Stimulated activated CD4-positive, alpha-beta T cell treated with anti-CD3 and anti-CD28 coated beads, Interleukin-2, amount 100 ng/mL, for 48 hours (primary cell): ENCODE measurements around the gene MAML3.

ENCODE experiments used
- DNase-seq, 2 donors: peaks; one replicate each; pipeline ENCODE4 v3.0.0-alpha.2; 2020

MAML3 gene

DNA sequence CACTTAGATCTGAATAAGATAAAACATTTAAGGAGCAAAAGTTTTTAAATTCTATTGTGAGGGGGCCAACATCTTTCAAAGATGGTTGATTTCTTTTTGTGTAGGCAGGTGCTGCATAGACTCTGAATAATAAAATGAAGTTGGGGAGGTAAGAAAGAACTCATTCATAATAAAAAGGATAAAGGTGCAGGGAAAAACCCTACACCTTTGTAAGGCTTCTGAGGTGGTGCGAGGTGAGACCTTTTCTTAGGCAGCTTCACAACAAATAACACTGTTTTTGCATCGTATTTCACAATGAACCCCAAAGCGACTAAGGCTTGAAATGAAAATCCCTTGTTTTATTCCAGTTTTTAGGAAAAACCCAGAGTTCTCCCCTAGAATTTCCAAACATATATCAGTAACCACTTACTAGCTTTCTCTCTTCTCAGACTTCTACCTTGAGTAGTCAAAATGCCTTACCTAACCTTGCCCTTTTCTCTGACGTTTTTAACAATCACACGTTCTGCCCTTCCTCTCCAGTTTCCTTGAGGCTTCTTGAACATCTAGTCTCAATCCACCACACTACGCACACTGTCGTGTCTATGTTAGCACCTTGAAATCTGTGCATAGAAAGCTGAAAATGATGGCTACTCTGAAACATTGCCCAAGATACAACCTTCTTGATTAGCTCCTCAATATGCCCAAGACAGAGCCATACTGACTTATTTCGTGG lies 30.2 kb downstream of the MAML3 start:
- DNase-seq, result no peak

DNA sequence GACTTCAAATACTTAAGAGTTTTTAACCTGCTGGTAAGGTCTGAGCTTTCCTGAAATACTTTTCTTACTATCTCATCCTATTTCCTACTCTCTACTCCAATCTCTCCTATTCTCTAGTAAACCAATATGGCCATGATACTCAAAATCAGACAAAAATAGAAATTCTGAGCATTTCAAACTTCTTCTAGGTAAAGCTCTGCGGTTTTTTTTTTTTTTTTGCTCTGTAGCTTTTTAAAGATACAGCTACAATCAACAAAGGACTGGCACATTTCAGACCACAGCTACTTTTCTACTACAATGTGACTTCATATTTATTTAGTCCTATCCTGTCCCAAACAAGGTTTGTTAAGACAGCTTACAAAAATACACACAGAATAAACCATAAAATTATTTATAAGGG lies 31.1 kb downstream of the MAML3 start:
- DNase-seq, result no peak

DNA sequence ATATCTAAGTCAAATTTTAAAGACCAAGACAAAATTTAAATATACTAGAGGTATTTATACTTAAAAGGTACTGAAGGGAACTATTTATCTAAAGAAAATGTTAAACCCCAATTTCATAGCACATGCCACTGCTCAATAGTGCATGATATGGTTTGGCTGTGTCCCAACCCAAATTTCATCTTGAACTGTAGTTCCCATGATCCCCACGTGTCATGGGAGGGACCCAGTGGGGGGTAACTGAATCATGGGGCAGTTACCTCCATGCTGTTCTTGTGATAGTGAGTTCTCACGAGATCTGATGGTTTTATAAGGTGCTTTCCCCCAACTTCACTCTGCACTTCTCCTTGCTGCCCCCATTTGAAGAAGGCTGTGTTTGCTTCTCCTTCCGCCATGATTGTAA lies 32.3 kb downstream of the MAML3 start:
- DNase-seq, result no peak

DNA sequence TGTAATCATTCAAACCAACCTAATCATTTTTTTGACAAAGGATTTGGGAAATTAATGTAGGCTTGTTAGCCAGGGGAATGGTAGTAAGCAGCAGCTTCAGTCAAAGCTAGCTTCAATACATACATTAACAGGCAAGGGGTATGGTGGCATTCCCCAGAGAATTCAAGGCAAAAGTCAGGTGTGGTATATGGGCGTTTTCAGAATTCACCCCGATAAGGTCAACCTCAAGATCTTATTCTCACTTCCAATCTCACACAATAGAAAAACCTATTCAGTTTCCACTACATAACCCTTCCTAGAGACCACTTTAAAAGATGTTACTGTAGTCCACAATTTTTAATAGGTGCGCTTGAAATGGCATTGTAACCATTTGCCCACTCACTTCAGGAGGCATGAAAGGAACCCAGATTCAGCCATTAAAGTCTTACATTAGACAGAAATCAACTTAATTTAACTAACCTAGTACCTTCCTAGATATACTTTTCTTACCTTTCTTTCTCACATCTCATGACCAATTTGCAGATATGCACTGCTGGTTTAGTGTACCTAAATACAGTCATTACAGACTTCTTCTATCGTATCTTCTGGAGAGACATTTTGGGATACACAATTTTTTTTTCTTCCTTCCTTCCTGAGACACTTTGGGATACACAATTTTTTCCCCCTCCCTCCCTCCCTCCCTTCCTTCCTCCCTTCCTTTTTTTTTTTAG lies 34.9 kb downstream of the MAML3 start:
- DNase-seq, result no peak

DNA sequence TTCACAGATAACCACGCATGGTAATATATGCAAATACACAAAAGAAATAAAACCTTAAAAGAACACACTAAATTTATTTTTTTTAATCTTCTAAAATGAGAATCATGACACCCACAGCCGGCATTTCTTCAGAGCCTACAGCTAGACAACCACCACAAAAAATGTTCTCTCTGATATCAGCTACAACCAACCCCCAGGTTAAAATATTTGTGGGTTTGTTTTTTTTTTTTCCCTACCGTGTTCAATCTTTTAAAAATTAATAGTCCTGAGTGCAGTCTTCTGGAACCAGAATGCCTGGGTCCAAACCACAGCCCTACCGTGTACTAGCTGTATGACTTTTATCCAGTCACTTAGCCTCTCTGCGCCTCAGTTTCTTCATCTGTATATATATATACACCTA lies 36.0 kb downstream of the MAML3 start:
- DNase-seq, result no peak

DNA sequence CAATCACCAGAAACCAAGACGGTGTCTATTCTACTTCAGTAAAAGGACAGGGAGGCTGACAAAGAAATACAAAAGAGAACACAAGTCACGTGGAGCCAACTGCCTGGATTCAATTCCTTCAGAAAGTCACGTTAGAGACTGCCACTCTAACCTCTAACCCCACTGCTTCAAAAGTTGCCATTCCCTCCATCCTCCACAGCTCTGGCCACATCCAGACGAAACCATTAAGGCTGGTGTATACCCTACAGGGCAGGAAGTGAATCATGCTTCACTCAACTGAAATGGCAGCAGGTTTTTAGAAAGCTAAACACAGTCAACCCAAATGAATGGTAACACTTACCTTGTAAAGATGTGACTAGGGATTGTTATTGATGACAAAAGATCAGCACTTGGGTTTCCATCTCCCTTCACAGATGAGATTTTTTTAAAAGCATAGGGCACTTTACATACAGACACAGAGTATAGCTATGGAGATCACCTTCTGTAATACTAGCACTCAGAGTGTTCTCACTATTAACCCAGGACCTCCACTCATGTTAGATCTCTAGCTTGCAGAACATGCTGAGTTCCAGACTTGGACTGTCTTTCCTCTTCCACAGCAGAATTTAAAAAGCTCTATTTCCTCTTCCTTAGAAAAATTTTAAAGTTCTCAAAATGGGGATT lies 37.4 kb downstream of the MAML3 start:
- DNase-seq, result no peak

DNA sequence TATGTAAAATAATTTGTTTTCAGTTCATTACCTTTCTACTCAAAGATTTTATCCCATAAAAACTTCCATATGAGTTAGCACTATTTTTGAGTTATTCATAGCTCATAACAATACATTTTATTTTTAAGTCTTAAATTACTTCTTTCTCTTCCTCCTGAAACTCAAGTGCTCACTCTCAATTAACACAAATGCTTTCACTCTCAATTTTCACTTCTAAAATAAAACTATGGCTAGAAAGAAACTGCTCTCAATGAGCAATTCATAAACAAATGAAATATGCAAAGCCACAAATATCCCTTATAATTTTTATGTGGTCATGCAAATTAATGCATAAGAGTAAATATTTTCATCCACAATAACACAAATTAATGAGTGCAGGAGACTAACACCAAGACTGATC lies 38.8 kb downstream of the MAML3 start:
- no peak for DNase-seq

DNA sequence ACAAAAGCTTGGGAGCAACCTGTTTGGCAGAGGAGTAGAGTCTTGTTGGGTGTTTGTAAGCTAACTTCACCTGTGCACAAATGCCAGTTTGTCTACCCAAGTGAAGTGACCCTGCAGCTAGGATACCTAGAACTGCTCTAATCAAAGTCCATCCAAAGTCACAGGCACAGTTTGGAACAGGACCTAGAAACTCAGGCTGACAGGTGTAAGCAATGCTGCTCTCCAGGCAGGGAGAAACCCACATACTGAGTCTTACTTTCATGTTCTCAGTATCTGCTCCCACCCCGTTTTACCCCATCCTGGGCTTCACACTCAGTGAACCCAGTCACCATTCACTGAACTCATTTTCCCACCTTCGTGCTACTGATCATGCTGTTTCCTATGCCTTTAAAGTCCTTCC lies 40.3 kb downstream of the MAML3 start:
- DNase-seq, result no peak

DNA sequence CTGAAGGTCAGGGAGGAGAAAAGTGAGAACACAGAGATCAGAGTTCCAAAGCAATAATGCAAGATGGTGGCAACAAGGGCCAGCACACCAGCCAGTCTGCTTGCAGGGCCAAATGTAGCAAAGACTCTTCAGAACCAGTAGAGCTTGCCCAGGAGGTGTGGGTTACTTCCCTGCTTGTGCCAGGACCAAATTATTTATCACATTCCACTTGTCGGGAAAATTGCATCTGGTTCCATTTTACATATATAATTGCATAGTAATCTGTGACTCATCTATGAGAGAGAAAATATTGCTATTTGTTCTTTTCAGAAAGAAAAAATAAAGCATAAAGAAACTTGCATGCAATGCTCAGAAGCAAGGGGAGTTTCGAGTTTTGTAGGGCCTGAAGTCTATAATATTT lies 41.4 kb downstream of the MAML3 start:
- no peak for DNase-seq

DNA sequence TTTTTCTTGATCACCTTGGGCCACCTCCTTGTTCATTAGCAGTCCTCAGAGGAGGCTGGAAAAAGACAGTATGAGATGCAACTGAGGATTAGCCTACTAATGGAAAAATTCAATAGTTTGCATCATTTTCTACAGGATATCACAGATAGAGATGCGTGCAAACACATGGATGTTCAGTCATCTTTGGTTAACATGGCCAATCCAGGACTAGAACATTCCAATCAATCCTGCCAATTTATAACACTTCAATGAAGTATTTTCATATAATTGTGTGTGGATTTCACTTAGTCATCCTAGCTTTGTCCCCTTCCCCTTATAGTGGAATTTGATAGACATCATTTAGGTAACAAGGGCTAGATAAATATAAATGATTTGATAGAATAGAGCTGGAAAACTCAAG lies 42.7 kb downstream of the MAML3 start:
- no peak for DNase-seq

DNA sequence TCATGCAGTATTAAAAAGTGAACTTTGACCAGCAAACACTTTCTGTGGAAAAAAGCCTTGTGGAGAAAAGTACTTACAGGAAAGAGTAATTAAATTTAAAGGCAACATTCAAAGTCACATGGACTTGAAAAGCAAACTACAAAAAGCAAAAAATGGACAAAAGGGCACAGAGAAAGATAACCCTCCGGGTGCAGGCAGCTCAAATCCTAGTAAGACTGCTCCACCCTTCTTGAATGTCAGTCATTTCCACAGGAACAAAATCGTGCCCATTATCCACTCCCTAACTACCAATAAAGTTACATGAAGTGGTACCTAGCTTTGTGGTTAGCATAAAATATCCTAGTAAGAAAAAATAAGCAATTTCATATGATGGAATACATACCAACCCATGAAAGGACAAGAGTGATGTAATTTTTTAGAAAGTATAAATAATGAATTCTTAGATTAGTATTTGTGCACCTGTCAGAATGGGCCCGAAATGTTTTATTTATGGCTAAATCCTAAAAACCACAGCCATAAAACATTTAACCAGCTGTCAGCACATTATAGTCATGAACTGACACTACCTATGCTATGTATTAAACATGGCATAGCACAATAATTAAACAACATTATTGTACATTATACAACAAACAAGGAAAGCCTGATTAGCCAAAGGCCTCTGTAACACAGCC lies 43.3 kb downstream of the MAML3 start:
- DNase-seq, result no peak

DNA sequence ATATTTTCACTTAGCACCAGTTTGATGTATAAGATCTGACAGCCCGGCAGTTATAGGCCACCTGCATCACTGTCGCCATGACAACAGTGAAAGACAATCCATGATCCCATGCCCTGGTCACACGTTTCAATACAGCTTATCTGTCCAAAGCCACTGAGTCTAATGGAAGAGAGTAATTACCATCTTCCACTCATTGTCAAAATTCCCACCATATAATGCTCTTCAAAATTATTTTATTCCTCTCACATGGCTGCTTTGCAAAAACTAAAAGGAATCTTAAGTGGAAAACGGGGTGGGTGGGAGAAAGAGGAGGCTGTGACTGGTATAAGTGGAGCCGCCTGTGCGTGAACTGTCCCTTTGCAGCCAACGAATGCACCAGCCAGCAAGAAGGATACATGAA lies 44.2 kb downstream of the MAML3 start:
- DNase-seq, result no peak

DNA sequence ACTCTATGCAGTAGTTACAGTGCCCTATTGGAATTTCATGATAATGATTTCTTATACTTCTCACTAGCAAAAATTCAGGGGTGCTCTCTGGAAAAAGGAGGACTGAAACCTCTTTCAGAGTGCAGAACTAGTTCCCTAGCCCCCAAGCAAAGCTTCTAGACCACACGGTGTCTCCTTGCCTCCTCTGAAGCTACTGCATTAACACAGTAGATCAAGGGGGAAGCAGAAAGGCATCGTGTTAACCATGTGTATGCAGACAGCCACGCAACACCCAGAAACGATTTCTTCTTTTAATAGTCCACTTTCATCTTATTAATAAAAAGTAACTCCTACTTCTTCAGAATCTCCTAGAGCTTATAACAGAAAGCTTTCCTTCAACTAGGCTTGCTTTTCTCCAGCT lies 44.7 kb downstream of the MAML3 start:
- DNase-seq, result no peak

DNA sequence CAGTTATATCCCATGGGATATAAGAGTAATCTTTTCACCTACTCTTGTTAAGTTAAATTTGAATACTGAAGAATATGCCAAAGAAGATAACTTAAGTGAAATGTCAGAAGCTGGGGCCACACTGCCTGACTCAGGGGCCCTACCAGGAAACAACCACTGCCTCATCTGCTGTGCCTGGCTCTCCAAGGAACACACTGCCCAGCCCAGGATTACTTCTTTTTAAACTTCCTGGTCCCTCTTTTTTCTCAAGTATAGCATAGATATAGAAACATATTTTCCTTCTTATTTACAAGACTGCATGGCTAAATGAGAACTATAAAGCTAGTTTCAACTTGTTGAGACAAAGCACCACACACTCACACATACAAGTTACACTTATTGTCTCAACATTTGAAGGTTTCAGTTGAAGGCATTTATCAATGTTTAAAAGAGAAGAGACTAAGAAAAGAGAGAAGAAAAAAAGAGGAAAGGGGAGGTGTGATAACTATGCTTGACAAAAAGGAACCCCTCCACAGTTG lies 45.2 kb downstream of the MAML3 start:
- DNase-seq, result no peak

DNA sequence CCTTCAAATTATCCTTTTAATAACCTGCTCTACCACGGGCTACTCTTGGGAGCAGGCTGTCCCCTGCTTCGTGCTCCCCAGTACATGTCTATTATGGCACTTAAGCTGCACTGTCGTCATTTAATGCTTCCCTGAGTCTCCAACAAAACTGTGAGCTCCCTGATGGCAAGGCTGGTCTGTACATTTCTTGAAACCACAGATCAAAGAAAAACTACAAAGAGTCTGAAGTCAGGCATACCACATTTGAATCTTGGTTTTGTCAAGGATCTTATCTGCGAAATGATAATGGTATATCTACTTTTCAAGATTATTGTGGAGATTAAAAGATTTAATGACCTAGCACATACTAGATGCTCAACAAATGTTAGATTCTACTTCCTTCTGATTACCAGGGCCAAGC lies 45.7 kb downstream of the MAML3 start:
- no peak for DNase-seq

DNA sequence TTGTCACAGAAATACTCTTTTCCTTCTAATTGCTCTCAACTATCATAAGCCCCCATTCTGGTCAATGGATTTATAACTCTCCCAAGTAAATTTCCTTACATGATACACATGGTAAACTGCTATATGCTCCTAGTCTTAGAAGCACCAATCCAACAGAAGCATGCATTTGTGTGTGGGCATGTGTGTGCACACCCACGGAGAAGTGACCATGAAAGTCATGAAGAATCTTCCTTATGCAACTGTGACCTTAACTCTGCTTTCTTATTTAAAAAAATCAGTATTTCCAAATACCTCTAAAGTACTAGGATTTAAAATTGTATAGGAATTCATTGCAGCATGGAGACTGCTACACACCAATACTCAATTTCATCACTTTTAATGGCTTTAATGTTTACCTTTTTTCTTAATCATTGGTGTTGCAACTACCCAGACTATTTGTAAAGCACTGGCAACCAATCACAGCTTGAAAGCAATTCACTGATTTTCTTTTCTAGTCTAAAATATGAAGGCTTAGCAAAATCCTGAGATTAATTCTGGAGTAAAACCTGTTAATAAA lies 47.6 kb downstream of the MAML3 start:
- DNase-seq, result no peak

DNA sequence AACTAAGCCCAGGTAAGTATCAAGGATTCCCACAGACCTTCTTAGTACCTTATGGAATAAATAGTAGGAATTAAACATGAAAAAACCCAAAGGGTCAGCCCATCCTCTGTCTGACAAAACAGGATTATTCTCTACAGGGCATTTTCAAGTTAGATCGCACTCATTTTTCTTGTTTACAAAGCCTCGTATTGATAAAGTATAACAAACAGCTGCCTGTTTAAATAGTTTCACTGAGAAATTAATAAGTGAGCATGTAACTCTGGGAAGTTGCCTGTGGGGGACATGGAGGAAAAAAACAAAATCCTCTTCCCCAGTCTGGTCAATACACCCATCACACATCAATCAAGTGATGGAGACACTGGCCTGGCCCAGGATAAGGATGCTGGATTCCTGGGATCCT lies 48.5 kb downstream of the MAML3 start:
- DNase-seq, result no peak

DNA sequence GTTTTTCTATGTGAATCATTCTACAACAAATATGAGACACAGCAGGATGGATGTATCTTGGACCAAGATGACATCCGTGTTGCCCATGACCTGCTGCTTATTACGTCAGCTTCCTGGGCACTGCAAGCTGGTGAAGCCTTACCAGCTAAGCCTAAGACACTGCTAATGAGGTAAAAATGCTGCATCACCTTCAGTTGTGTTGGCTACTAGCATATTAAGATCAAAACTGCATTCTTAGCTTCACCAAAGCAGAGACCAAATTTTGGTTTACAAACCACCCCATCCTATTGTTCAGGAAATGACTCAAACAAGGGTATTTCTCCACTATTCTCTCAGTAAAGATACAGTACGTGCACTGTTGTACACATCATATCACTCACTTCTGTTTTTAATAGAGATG lies 50.3 kb downstream of the MAML3 start:
- DNase-seq, result no peak

DNA sequence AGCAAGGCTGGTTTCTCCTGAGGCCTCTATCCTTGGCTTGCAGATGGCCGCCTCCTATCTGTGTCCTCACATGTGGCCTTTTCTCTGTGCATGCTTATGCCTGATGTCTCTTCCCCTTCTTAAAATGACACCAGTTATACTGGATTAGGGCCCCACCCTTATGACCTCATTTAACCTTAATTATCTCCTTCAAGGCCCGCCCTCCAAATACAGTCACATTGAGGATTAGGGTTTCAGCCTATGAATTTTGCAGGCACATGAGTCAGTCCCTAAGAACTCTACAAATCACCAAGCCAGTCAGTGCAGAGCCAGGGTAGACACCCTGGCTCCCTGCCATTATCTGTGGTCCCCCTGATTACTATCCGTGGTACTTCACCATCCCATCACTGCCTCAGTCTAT lies 51.6 kb downstream of the MAML3 start:
- no peak for DNase-seq

DNA sequence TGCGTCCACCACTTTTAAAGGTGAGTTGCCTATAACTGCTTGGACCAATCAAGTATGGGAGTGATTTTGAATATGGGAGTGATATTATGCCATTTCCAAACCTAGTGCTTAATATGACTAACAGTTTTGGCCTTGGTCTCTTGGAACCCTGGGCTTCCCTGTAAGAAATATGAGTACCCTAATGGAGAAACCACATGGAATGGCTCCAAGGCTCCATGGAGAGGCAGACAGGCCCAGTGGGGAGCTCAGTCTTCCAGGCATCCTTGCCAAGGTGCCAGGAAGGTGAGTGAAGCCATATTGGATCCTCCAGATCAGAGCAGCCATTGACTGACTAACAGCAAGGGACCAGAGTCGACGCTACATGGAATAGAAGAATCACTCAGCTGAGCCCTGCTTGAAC lies 53.2 kb downstream of the MAML3 start:
- DNase-seq, result no peak

DNA sequence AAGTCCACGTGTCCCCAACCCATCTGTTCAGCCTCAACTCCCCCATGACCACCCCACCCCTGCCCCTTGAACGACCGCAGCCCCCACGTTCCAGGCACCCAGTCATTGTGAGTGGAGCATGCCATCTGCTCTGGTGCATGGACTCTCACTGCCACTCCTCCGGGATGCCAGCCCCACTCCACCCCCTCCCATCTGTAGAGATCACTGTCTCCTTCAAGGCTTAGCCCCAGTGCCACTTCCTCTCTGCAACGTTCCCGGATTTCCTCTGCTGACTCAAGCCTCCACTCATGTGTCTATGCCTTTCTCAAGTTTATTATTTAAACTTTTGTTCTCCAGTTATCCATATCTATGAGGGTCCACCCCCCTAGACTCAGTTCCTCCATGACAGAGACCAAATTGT lies 54.0 kb downstream of the MAML3 start:
- DNase-seq, result no peak

DNA sequence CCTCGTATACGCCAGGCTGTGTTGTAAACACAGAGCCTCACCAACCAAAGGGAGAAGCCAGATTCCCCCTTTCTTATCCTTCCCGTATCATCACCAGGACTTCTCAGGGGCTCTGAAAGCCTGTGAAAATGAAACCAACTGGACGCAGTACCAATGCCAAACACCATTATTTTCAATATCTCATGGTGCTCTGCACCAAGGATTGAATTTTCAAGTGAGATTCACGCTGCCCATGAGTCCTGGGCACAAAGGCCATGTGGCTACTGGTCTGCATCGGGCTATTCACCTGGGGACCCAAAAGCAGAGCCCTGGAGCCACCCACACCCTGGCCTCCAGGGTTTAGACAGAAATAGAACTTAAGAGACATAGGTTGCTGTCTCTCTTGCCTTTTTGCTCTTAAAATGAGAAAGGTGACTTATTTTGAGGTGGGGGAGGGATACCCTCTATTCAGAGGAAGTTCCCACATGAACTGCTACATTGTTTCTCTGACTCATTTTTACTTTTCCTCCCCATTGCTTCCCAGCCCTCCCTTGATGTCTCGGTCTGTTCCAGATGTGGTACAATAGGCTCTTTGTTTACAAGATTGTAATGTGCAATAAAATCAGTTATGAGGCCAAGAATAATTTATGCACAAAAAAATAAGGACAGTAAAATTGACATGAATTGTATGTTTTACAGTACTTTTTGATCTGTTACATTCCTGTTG lies 55.4 kb downstream of the MAML3 start:
- DNase-seq, result no peak

DNA sequence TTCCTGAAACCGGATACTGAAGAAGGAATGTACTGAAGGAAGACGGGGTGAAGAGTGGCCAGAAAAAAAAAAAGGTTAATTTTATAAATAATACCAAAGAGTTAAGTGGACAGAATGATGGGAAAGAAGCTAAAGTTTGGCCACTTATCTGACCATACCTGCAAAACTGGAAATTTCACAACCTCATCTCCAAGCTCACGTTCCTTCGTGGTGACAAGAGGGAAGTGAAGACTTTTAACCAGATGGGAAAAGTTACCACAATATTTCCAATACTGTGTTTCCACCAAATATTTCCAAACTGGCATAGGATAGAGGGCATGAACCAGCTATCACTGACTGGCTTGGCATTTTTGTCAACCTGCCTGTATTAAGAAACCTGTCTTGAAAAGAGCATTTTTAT lies 56.4 kb downstream of the MAML3 start:
- no peak for DNase-seq
